CD4-positive, alpha-beta T cell treated with Interleukin-15 for 1 hour (primary cell): ENCODE data around the gene KLF3.

Experiments
- DNase-seq: peaks from one replicate; pipeline ENCODE4 v3.0.0-alpha.2; 2020

KLF3 gene

DNA sequence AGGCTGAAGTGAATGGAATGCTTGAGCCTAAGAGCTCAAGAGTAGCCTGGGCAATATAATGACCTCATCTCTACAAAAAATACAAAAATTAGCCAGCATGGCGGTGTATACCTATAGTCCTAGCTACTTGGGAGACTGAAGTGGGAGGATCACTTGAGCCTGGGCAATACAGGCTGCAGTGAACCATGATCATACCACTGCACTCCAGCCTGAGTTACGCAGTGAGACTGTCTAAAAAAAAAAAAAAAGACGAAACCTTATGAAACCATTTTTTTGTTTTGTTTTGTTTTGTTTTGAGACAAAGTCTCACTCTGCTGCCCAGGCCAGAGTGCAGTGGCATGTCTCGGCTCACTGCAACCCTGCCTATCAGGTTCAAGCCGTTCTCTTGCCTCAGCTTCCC is 81.9 kb downstream of the KLF3 start:
- no peak for DNase-seq

DNA sequence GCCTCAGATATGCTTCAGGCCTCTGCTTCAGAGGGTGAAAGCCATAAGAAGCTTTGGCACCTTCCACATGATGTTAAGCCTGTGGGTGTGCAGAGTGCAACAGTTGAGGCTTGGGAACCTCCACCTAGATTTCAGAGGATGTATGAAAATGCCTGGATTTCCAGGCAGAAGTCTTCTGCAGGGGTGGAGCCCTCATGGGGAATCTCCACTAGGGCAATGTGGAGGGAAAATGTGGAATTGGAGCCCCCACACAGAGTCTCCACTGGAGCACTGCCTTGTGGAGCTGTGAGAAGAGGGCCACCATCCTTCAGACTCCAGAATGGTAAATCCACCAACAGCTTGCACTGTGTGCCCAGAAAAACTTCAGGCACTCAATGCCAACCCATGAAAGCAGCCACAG is 83.6 kb downstream of the KLF3 start:
- no peak for DNase-seq

DNA sequence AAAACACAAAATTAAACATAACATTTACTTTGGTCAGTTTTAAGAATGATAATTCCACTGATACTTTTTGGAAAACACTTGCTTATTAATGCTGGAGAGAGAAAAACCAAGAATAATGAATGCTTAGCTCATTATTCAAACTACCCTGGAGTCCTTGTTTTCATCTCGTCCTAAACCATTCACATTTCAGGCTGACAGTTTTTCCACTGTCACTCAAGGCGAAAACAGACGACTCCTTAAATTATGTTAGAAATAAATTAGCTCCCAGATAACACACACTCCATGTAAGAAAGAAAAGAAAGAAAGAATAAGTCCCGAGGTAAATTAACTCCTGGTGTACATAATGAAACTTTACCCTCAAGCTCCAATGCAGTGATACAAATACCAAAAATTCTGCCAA is 85.3 kb downstream of the KLF3 start:
- no peak for DNase-seq
